ENCODE measurements around the gene PRTG.
"Not testable (repeated sequence)": the region's sequence is repeated elsewhere in the genome, so short reads cannot be mapped to it uniquely, and the experiment has no call there.

Gene PRTG

DNA sequence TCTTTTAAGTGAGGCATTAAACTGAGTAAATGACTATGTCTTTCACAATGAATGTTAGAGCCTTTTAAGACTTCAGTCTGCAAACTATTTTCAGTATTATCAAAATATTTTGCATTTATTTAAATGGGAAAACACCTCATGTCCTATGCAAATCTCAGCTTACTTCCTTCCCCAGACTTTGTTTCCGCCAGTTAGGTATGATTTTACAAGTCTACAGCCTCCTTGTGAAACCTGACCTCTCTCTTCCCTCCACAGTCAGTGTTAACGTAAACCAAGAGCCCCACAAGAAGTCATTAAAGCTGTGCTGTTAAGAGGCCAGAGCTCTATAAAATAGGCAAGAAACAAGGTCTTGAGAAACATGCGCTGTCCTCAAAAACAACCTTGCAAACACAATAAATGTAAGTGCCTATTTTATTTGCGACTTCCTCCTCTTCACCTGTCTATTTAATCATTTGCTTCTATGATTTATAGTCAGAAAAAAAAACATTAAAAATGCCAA, 48.3 kb downstream of the PRTG start:
- no peak for DNase-seq

GRCh38 chr15:55693116-55693515, 49.8 kb downstream of the PRTG start:
- not testable (repeated sequence) for DNase-seq

DNA sequence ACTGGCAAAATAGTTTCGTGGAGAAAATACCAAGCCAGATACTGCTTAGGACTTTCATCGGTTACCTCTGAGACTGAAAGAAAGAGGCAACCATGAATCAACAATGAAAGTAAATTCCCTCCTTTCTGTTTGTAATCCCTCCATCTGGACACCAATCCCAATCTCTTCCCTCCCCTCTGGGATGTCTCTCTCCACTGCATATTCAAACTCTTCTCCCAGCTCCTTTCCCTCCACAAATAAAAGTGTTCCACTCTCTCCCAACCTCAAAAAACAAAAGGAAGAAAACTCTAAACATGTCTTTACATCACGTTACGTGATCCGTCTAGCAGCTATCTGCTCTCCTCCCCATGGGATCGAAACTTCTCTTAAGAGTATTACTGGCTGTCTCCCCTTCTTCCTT, 55.2 kb downstream of the PRTG start:
- no peak for DNase-seq

- no peak for DNase-seq
These were observed 57.7 kb downstream of the PRTG start for GRCh38 chr15:55685286-55685685.

DNA sequence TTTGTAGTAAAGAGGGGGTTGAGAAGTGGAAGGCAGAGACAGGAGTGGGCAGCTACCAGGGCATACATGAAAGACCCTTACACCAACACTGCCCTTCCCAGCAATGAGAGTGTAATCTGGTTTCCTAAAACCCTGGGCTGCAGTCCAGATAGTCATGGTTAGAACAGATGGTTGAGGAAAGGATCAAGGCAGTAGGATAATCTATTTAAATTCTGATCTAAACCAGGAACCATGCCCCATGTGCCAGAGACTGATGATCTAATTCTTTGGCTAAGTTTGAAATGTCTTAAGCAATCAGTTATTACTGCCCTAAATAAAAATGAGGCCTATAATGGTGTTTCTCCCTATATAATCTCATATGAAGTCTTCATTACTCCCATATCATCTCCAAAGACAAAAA, 59.6 kb downstream of the PRTG start:
- no peak for DNase-seq

GRCh38 chr15:55681631-55682030, 61.3 kb downstream of the PRTG start:
- DNase-seq = no peak

DNA sequence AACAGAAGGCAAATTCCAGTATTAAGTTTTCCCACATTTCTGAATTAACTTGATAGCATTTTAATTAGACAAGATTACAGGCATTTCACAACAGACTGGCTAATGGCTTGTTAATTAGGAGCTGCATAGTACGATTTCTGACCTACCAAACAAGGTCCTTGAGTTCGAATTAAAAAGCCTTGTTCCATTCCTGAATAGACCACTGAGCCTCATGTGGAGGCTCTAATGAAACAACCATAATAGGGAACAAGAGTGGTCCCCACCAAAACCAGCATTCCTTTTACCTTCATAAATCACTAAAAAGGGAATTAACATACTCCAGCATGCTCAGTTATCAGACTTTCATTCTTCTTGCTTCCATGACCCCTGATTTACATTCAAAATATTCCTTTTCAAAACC, 66.4 kb downstream of the PRTG start:
- DNase-seq = no peak

DNA sequence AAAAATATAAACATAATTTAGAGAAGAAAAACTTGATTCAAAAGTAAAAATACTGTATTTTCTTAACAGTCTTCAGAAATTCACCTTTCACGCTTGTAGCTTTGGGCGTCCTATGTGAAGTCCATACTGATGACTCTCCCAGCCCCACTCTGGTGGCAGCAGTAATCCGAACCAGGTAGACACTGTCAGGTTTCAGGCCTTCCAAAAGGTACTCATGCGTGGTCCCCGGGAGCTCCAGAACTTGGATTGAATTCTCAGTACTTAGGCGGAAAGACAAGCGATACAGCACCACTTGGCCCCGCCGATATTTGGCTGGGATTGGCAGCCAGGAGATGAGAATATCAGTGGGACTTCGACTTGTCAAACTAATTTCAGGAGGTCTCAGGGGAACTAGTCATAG, 69.7 kb downstream of the PRTG start:
- DNase-seq = no peak

- no peak for DNase-seq
These were observed 73.7 kb downstream of the PRTG start for GRCh38 chr15:55669270-55669669.

- DNase-seq = no peak
These were observed 77.2 kb downstream of the PRTG start for GRCh38 chr15:55665605-55666227.

- no peak for DNase-seq
These were observed 81.5 kb downstream of the PRTG start for GRCh38 chr15:55661428-55661827.

GRCh38 chr15:55660153-55660552, 82.8 kb downstream of the PRTG start:
- no peak for DNase-seq

DNA sequence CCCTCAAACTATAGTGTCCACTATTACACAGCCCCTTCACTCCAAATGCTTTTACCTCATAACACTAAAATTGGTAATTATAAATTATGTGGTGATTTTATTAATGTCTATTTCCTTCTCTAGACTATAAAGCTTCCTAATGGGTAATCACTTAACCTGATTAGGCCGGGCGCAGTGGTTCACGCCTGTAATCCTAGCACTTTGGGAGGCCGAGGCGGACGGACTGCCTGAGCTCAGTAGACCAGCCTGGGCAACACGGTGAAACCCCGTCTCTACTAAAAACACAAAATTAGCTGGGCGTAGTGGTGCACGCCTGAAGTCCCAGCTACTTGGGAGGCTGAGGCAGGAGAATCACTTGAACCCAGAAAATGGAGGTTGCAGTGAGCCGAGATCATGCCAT, 83.5 kb downstream of the PRTG start:
- no peak for DNase-seq

DNA sequence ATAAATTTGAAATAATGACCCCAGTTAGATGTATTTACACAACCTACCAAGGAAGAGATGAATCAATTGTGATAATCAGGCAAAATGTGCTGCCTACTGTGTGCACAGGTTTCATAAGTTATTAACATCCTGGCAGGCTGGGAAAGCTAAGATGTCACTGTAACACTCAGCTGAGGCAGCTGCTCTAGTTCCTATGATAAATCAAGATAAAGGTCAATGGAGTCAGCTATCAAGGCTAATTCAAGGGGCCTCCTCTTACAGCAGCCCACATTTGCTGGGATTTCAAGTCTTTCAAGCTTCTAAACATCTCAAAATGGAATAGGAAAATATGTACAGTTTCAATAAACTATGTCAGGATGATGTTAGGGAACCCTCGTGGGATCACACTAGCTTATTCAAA, 84.1 kb downstream of the PRTG start:
- DNase-seq = no peak

DNA sequence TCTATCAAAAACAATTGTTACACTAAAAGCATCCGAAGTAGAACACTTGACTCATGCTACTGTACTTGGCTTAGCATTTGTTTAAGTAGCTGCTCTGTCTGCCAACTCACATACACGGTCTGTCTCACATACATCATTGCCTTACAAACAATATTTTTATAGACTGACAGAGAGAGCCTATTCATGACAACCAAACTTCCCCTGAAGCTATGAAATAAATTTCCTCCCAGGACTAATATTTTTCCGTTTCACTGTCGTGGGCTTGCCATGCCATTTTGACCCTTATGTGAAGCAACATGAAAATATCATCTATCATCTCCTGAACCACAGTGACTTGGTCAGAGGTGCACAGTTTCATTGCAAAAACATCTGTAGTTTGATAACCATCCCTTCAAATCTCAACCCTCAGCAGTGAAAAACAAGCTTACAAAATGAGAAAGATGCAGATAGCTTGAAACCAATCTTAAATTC, 88.4 kb downstream of the PRTG start:
- no peak for DNase-seq

GRCh38 chr15:55652909-55653495, 90.0 kb downstream of the PRTG start:
- no peak for DNase-seq

DNA sequence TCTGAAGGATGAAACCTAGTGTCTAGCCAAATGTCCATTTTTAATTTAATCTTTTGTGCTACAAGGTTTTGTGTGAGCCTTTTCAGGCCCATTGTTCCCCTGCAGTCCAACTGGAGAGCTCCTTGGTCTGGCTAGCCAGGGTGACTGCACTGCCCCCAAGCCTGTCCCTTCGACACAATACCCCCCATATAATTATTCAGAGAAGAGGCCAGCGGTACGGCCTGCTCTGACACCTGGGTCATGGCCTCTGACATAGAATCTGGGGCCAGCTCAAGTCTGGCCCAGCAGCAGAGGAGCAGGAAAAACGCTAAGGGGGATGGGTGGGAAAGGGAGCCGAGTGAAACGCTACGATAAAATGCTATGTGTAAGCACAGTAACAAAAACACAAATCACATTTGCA, 90.6 kb downstream of the PRTG start:
- no peak for DNase-seq

DNA sequence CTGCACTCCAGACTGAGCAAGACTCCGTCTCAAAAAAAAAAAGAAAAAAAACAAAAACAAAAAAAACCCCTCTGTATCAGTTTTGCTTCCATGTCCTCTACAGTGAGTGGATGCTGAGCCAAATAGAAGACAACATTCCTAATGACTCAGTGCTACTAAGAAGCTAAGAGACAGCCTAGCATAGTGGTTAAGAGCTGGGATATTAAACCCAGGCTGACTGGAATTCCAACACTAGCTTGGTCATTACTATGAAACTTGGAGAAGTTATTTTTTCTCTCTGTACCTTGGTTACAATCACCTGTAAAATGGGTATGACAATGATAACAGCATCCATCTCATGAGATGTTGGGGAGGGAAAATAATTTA, 93.9 kb downstream of the PRTG start:
- DNase-seq = no peak

GRCh38 chr15:55638764-55639163, 104.2 kb downstream of the PRTG start:
- DNase-seq = no peak

DNA sequence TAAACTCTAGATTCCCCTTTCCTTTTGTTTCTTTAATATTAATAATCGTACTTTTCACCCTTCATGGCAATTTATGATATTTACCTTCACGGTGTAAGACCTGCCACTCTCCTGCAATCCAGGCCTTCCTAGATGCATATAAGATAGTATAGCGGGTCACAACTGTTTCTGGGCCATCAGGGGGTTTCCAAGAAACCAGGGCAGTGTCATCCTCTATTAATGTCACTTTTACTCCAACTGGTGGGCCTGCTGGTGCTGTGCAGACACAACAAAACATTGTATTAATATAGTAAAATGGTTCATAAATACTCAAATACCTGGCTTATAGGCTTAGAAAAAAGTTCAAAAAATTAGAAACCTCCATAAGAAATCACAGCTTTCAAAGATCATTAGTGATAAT, 105.9 kb downstream of the PRTG start:
- no peak for DNase-seq

GRCh38 chr15:55633731-55634130, 109.2 kb downstream of the PRTG start:
- DNase-seq = no peak

DNA sequence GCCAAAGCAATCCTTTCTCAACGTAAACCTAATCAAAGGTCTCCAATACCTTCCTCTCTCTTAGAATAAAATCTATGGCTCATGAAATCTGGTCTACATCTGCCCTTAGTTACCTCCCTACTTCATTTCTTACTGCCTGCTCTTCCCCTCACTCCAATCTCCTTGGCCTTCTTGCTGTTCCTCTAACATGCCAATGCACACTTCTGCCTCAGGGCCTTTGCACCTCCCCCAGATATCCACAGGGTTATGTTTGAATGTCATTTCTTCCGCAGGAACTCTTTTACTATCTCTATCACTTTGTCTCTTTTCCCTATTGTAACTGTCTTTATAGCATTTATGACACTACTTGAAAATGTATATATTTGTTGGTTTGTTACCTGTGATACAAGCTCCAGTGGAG, 110.5 kb downstream of the PRTG start:
- DNase-seq = no peak

- no peak for DNase-seq
These were observed 112.1 kb downstream of the PRTG start for GRCh38 chr15:55630858-55631257.

- no peak for DNase-seq
These were observed 114.6 kb downstream of the PRTG start for GRCh38 chr15:55628369-55628730.

GRCh38 chr15:55627730-55628368, 115.1 kb downstream of the PRTG start:
- no peak for DNase-seq
